Cardiac septum (tissue), 1 donor: ENCODE results near the gene ADAMTS17. TPM values are rescaled to one million over a fixed set of nuclear protein-coding genes. Genes with fewer than 3 reads are reported as not detected.
"Not testable (repeated sequence)": the region's sequence is repeated elsewhere in the genome, so short reads cannot be mapped to it uniquely, and the experiment has no call there.

Source experiments
- DNase-seq: peaks from one replicate; pipeline ENCODE4 v3.0.0-alpha.2; 2020; ENCODE audit warnings: low spot score
- intact Hi-C: fragments of 100-400 bp; cut with DNase I; formaldehyde crosslinking; loops from one replicate; pipeline ENCODE4 v1.14.0; 2022
- total RNA-seq: library from RNA; stranded (reverse); fragmentation: NEBNext Ultra II Directional; extraction: Animal tissue kit (Norgen Biotek cat#: 25700); gene quantifications from one replicate; pipeline ENCODE4 v1.2.1, GENCODE V29; 2021
- donor health status: DM: no; HTN: no; CAD: no.

Gene ADAMTS17
- total RNA-seq, 1 donor from 2014 or later: 0.67 TPM

DNA sequence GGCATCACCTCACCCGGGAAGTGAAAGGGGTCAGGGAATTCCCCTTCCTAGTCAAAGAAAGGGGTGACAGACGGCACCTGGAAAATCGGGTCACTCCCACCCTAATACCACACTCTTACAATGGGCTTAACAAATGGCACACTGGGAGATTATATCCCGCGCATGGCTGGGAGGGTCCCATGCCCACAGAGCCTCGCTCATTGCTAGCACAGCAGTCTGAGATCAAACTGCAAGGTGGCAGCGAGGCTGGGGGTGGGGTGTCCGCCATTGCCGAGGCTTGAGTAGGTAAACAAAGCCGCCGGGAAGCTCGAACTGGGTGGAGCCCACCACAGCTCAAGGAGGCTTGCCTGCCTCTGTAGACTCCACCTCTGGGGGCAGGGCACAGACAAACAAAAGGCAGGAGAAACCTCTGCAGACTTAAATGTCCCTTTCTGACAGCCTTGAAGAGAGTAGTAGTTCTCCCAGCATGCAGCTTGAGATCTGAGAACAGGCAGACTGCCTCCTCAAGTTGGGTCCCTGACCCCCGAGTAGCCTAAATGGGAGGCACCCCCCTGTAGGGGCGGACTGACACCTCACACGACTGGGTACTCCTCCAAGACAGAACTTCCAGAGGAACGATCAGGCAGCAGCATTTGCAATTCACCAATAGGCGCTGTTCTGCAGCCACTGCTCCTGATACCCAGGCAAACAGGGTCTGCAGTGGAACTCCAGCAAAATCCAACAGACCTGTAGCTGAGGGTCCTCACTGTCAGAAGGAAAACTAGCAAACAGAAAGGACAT is 257.5 kb downstream of the ADAMTS17 start:
- intact Hi-C loops: not testable (repeated sequence)

DNA sequence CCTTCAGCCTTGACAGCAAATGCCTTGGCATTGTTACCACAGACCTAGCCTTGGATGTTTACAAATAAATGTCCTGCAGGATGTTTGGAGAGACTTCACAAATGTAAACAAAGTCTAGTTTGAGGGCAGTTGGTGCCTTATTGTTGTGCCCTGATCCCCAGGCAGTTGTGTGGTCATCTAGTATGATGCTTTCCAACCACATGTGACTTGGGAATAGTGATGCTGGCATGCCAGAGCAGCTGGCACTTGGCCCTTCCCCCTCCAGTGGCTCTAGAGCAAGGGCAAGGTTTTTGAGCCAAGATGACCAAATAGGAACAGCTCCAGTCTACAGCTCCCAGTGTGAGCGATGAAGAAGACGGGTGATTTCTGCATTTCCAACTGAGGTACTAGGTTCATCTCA is 258.2 kb downstream of the ADAMTS17 start:
- intact Hi-C loops: no loop called here
- no peak for DNase-seq

More for the DNA sequence above, 257.5 kb downstream of the ADAMTS17 start:
- not testable (repeated sequence) for DNase-seq

- DNase-seq: no peak
- intact Hi-C loops: no loop called here
Measured at GRCh38 chr15:100082761-100083402, 258.9 kb downstream of the ADAMTS17 start.

- intact Hi-C loops: no loop called here
- no peak for DNase-seq
Measured at GRCh38 chr15:100081454-100081853, 260.3 kb downstream of the ADAMTS17 start.

GRCh38 chr15:100078511-100079220 is 263.1 kb downstream of the ADAMTS17 start:
- intact Hi-C loops: no loop called here
- no peak for DNase-seq

DNA sequence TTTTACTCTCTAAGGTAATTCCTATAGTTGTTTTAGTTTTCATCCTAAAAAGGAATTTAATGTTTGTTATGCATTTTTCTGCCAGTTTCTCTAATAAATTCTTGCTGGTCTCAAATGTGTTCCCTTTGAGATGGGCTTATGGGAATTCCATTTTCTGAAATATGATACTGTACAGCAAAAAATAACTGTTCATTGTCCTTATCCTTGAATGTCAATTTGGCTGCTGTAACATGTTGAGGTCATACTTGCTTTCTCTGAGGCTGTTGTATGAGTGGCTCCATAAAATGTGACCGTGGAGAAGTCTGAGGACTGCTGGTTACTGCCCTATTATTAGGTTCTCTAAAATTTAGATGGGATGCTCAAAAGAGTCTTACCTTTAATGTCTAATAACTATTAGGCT is 266.5 kb downstream of the ADAMTS17 start:
- intact Hi-C loops: no loop called here

DNA sequence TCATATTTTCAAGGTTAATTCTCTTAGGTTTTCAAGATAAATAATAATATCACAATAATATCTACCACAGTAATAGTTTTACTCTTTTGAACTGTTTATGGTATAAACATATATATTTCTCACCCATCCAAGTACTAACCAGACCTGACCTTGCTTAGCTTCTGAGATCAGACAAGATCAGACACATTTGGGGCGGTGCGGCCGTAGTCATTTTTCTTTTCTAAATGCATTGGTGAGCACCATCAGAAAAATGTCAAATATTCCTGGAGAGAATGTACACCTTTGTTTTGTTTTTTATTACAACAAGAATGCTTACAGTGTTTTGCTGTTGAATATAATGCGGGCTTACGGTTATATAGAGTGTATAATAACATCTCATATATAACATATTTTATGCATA is 267.8 kb downstream of the ADAMTS17 start:
- intact Hi-C loops: no loop called here
- DNase-seq: no peak

More for the DNA sequence above, 266.5 kb downstream of the ADAMTS17 start:
- no peak for DNase-seq

GRCh38 chr15:100066521-100067280 is 275.1 kb downstream of the ADAMTS17 start:
- intact Hi-C loops: not testable (repeated sequence)

DNA sequence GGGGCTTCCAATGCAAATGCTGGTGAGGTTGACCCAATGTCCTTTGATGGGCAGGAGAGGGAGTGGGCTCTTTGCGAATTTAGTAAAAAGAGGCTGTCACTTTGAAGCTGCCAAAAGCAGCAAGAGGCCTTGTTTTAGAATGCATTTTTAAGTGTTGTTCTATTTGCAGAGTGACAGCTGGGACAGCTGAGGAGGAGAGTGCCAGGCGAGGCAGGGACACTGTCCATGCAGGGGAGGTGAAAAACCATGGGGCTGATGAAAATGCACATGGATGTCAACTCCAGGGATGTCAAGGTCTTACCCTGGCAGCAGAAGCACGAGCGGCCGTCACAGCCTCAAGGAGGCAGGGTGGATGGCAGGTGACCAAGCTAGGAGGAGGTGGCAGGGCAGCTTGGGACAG is 279.8 kb downstream of the ADAMTS17 start:
- intact Hi-C loops: no loop called here

More at GRCh38 chr15:100066521-100067280, 275.1 kb downstream of the ADAMTS17 start:
- DNase-seq: not testable (repeated sequence)

DNA sequence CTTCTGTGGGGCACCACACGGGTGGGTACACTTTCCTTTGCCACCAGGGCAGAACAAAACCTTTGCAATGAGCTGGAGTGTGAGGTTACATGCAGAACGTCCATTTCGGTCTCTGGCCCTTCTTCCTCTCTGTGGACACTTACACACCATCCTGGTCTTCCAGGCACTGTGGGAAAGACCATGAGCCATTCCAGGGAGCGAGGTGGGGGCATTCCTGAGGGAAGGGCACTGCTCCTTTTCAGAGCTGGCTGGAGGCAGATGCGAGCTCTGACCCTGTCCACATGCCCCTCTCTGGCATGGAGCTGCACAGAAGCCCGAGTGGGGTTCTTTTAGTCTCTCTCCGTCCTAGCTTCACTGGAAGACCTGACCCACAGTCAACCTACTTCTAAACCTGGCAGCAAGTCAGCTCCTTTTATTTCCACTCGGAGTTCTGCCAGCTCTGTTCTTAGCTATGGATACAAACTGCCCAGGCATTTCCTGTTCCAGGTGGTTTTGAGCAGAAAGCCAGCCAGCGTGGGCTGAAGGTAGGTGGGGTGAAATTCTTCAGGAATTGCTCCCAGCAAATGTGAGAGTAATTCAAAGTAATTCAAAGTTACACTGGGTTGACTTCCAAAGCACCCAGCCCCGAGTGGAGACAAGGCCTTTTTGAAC is 281.4 kb downstream of the ADAMTS17 start:
- no peak for DNase-seq
- intact Hi-C loops: no loop called here

More for the DNA sequence above, 279.8 kb downstream of the ADAMTS17 start:
- DNase-seq: no peak

DNA sequence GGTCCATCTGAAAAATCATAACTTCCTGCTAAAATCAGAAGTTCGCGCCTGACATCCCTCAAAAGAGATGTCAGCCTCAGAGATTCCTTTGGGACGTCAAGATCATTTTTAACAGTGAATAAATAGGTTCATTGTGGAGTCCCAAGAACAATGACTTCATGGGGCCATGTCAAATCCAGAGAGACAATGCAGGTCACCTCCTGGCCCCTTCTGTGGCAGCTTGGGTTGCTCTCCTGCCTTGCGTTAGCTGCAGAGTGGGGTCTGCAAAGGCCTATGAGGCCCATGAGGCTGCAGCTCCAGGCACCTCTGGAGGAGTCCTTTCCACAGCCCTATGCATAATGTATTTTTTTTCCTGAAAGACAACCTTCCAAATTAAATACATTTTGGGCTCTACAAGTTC is 282.3 kb downstream of the ADAMTS17 start:
- intact Hi-C loops: no loop called here
- DNase-seq: no peak

GRCh38 chr15:100059094-100059493 is 282.7 kb downstream of the ADAMTS17 start:
- DNase-seq: no peak
- intact Hi-C loops: no loop called here

- DNase-seq: no peak
- intact Hi-C loops: no loop called here
Measured at GRCh38 chr15:100058458-100058857, 283.3 kb downstream of the ADAMTS17 start.

GRCh38 chr15:100057281-100057680 is 284.5 kb downstream of the ADAMTS17 start:
- intact Hi-C loops: no loop called here
- DNase-seq: no peak

DNA sequence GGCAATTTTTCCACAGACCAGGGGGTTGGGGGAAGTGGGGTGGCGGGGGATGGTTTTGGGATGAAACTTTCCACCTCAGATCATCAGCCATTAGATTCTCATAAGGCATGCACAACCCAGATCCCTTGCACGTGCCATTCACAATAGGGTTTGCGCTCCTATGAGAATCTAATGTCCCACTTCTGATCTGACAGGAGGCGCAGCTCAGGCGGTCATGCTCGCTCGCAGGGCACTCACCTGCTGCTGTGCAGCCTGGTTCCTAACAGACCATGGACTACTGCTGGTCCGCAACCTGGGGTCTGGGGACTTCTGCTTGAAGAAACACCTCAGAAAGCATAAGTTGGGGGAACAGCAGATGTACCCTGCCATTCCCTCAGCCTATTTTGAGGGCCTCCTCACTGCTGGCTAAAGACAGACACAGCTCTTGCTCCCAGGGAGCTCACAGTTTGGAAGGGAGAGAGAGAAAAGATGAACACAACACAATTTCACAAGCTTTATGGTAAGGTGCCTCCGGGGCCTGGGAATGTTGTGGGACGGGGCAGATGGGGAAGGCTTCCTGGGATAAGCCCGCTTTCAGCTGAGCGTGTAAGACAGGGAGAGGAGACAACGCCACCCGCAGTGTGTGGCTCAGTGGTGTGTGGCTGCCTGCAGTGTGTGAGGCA is 285.2 kb downstream of the ADAMTS17 start:
- intact Hi-C loops: no loop called here
- DNase-seq: no peak

GRCh38 chr15:100055821-100056220 is 286.0 kb downstream of the ADAMTS17 start:
- intact Hi-C loops: no loop called here
- no peak for DNase-seq

DNA sequence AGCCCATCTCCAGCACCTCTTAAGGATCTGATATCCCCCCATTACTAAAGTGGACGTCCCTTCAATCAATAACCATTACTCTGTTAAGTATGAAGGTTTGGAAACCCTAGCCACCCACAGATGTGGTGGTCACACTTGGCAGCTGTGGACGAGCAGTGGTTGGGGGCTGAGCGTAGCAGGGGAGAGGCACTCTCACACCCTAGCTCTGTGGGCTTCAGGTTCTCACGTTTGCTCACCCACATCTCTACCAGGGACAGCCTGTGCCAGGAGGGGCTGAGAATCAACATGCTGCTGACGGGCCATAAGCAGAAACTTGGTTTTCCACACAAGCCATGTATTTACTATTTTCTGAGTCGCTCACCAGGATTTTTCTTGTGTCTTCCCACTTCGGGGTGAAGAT is 287.2 kb downstream of the ADAMTS17 start:
- no peak for DNase-seq

DNA sequence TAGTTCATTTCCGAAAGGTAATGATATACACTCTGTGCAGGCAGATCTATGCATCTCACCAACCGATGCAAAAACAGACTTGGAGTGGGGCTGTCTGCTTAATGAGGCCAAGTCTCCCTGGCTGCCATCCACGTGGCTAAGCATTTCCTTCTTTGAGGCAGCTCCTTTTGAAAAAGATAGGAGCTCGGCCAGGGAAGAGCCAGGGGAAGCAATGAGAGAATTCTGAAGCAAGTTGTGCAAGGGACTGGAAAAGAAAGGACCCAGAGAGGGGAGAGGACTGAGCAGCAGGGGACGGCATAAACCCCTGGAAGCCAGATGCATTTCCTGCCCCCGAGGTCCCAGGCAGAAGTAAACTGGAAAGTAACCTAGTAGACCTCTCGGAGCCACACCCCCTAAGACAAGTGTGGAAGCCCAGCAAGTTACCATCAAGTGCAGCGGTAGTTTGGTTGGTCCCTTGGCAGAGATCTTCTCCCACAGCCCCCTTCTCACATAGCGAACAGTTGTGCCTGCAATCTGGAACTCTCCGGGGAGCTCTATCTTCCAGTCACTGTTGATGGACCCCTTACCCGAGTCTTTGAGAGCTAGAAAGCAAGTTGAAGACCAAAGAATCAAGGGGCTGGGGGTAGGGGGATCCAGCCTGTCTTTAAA is 288.2 kb downstream of the ADAMTS17 start:
- intact Hi-C loops: no loop called here
- no peak for DNase-seq

More for the DNA sequence above, 287.2 kb downstream of the ADAMTS17 start:
- intact Hi-C loops: no loop called here
